K562 treated with DMSO at 1 percent for 24 hours (cell line): ENCODE results near the gene CCT8L2. TPM values are rescaled to one million over a fixed set of nuclear protein-coding genes. Genes with fewer than 3 reads are reported as not detected.

Experiments
- total RNA-seq: library from RNA; unstranded; fragments of 300-600 nt; gene quantifications from 2 replicates; pipeline ENCODE4 v1.2.3, GENCODE V29; 2022; ENCODE audit warnings: low read depth; ENCODE audit not compliant: insufficient read depth

CCT8L2 gene, protein sequence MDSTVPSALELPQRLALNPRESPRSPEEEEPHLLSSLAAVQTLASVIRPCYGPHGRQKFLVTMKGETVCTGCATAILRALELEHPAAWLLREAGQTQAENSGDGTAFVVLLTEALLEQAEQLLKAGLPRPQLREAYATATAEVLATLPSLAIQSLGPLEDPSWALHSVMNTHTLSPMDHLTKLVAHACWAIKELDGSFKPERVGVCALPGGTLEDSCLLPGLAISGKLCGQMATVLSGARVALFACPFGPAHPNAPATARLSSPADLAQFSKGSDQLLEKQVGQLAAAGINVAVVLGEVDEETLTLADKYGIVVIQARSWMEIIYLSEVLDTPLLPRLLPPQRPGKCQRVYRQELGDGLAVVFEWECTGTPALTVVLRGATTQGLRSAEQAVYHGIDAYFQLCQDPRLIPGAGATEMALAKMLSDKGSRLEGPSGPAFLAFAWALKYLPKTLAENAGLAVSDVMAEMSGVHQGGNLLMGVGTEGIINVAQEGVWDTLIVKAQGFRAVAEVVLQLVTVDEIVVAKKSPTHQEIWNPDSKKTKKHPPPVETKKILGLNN
- not detected in 2 replicates for total RNA-seq

DNA sequence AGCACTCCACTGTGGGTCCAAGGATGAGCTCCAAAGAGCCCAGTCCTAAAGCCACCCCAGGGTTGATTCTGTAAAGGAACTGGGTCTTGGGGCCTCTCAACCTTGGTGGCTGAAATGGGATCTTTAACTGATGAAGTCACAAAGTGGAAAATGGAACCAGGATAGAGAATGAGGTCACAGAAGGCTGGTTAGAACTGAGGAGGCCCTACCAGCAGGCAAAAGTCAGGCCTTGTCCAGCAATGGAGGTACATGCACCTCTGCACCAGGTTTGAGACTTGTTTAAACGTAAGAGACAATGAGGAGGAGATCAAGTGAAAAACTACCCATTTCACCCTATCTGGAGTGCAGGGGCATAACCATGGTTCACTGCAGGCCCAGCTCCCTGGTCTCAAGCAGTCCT lies at the start of gene CCT8L2:
TSS of gene CCT8L2 (minus strand) at position 101 of the 400 bp plus-strand sequence. CDS start 260 bp downstream, outside the sequence.

Other genes starting within 250 kb of the CCT8L2 start
- 3.0 and 3.5 TPM in 2 replicates for gene XKR3, start 232.6 kb upstream of the CCT8L2 start, total RNA-seq